ENCODE data around the gene CAVIN2.

CAVIN2 gene, protein sequence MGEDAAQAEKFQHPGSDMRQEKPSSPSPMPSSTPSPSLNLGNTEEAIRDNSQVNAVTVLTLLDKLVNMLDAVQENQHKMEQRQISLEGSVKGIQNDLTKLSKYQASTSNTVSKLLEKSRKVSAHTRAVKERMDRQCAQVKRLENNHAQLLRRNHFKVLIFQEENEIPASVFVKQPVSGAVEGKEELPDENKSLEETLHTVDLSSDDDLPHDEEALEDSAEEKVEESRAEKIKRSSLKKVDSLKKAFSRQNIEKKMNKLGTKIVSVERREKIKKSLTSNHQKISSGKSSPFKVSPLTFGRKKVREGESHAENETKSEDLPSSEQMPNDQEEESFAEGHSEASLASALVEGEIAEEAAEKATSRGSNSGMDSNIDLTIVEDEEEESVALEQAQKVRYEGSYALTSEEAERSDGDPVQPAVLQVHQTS

DNA sequence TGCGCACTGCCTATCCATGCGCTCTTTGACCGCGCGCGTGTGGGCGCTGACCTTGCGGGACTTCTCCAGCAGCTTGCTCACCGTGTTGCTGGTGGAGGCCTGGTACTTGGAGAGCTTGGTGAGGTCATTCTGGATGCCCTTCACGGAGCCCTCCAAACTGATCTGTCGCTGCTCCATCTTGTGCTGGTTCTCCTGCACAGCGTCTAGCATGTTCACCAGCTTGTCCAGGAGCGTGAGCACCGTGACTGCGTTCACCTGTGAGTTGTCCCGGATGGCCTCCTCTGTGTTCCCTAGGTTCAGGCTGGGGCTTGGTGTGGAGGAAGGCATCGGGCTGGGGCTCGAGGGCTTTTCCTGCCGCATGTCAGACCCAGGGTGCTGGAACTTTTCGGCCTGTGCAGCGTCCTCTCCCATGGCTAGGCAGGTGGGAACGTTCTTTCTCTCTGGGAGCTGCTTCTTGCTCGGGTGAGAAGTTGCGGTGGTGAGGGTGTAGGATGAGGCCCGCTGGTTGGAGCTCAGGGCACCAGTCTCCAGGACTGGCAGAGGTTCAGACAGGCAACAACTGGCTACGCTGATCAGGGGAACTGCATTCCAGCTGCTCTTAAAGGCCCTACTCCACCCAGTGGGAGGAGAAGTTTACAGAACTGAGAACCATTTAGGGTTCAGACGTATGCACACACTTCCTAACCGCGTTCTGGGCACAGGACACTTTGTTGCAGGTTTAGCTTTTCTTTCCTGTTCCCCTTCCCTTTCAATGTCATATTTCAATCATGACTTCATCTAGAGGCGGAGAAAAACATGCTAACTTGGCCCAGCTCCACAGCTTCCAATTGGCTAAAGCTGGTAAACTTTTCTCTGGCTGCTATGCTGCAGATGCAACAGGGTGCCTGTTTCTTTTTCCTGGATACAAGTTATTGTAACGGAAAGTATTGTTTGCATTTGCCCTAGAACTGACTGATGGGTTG, at the start of gene CAVIN2:
CAVIN2 (minus strand) TSS at position 574 of the 962 bp plus-strand sequence; CDS start at position 411, 163 bp downstream.
- no peak for DNase-seq (ENCODE audit: low read depth in 1 of 2, low spot score in 1 of 2)

DNA sequence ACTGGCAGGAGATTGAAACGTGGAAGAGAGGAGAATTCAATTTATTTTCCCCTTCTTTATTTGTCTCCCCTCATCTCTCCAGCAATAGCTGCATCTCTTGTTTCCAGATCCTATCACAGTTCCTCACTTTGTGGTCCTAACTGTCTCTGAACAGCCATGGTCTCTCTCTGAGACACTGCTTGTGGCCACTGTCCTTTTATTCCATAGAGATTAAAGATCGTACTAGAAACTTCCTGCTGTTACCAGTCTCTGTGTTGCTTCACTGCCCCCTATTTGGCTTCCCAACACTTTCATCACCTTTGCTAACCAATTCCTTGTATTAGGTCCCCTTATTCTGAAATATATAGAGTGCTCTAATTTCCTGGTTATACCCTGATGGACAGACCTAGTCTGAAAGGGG, 48.9 kb upstream of the CAVIN2 start:
- no peak for DNase-seq (ENCODE audit: low read depth in 1 of 2, low spot score in 1 of 2)

DNA sequence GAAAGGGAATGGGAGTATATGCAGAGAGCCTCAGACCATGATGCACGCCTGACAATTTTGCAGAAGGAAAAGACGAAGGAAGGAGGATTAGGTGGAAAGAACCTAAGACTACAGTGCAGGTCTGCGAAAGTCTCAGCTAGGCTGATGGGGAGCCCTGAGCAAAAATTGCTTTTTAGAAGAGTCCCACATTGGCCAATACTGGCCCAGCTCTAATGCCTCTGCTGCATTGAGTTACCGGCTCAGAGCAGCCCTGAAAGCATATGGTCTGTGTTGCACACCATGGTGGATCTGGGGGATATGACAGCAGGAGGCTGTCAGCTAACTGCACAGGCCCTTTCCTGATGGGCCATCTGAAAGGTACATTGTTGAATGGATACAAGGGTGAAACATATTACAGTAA, 48.3 kb upstream of the CAVIN2 start:
- no peak for DNase-seq (ENCODE audit: low read depth in 1 of 2, low spot score in 1 of 2)

- DNase-seq (ENCODE audit: low read depth in 1 of 2, low spot score in 1 of 2) = no peak
These were observed 47.8 kb upstream of the CAVIN2 start for GRCh38 chr2:191894681-191895147.

- DNase-seq (ENCODE audit: low read depth in 1 of 2, low spot score in 1 of 2) = no peak
These were observed 45.5 kb upstream of the CAVIN2 start for GRCh38 chr2:191892391-191892790.

- no peak for DNase-seq (ENCODE audit: low read depth in 1 of 2, low spot score in 1 of 2)
These were observed 44.8 kb upstream of the CAVIN2 start for GRCh38 chr2:191891656-191892055.

- DNase-seq (ENCODE audit: low read depth in 1 of 2, low spot score in 1 of 2) = no peak
These were observed 43.0 kb upstream of the CAVIN2 start for GRCh38 chr2:191889931-191890330.

DNA sequence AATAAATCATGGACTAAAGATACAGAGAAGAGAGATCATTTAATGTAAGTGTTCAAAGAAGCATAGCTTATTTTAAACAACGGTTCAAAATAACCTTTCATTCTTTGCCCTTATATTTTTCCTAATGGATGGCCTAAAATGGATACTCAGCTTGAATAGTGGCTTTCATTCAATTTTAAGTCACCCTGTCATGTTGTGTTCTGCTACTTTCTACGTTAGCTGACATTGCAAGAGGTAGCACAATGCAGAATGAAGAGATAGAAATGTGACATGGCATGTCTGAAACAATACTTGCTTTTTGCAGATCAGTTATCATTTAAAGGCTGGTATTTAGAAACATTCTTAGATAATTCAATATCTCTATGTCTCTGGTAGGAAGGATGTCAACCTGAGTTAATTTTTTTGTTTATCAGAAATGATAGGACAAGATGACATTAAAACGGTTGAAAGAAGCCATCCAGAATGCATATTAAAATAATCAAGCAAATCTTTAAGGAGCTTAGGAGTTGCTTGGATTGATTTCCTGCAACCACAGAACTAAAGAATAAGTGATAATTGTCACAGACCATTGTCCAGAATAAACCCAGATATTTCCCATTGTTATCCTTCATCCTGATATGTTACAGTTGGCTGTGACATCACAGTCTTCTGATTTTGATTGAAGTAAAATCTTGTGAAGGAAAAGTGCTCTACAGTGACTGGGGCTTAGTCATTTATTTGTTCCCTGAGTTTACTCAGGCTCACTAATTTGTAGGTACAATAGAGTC, 41.7 kb upstream of the CAVIN2 start:
- DNase-seq (ENCODE audit: low read depth in 1 of 2, low spot score in 1 of 2) = no peak

- no peak for DNase-seq (ENCODE audit: low read depth in 1 of 2, low spot score in 1 of 2)
These were observed 38.8 kb upstream of the CAVIN2 start for GRCh38 chr2:191885650-191886049.

DNA sequence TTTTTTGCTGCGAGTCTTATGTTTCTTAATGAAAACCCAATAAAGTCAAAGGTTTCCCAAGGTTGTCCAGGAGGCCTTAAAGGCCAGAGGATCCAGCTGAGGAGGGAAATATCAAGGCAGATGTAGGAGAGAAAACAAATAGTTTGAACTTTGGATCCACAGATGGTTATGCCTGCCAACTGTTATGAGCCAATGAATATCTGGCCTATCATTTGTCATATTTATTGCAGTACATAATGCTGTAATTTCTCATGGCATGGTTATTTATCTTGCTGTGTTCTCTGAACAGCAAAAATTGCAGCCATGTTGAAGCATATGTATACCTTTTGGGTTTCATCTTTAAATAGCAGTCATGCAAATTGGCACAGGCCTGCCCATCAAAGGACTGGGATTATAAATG, 38.2 kb upstream of the CAVIN2 start:
- no peak for DNase-seq (ENCODE audit: low read depth in 1 of 2, low spot score in 1 of 2)

DNA sequence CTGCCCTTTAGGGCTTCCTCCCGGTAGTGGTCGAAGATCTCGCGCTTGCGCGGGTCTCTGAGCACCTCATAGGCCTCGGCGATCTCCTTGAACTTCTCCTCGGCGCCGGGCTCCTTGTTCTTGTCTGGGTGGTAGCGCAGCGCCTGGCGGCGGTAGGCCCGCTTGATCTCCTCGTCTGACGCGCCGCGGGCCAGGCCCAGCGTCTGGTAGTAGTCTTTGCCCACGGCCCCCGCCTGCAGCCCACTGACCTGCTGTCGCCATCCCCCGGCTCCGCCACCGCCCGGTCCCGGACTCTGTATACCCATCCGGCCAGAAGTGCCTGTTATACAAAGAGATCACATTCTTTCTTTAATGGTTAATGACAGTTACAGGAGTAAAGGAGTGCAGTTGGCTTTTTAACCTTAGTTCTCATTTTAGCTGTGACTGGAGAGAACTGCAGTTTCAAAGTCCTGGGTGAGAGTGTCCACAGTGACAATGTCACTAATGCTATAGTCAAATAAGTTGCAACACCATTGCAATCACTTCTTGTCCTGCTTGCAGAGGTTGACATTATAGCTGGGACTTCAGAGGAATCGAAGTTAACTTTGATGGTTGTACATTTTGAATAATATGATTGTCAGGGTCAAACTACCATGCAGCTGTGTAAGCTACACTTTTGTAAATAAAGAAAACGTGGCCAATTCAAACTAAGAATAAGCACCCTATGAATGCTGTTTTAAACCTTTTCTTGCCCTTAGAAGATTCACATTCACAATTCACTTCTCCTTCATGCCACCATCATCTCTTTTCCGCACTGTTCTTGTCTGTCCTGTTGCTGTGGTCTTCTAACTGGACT, 35.3 kb upstream of the CAVIN2 start:
- DNase-seq (ENCODE audit: low read depth in 1 of 2, low spot score in 1 of 2) = no peak

- no peak for DNase-seq (ENCODE audit: low read depth in 1 of 2, low spot score in 1 of 2)
These were observed 31.8 kb upstream of the CAVIN2 start for GRCh38 chr2:191878548-191879279.

GRCh38 chr2:191877875-191878274, 31.0 kb upstream of the CAVIN2 start:
- no peak for DNase-seq (ENCODE audit: low read depth in 1 of 2, low spot score in 1 of 2)

DNA sequence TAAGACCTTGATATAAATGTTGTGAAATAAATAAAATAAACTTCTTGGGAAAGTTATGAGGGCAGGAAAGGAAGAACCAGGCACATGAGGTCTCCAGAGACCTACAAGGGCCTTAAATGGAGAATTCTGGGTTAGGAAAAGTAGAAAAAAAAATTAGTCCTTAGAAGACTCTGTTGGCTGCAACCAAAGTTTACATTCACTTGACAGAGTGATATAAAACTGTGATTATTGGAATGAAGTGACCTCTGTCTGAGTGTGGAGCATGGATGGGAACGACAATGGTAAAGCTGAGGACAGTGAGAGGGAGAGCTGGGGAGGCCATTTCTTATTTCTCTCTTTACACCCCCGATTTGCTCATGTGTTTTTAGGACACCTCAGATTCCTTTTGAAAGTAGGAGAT, 29.0 kb upstream of the CAVIN2 start:
- DNase-seq (ENCODE audit: low read depth in 1 of 2, low spot score in 1 of 2) = no peak

DNA sequence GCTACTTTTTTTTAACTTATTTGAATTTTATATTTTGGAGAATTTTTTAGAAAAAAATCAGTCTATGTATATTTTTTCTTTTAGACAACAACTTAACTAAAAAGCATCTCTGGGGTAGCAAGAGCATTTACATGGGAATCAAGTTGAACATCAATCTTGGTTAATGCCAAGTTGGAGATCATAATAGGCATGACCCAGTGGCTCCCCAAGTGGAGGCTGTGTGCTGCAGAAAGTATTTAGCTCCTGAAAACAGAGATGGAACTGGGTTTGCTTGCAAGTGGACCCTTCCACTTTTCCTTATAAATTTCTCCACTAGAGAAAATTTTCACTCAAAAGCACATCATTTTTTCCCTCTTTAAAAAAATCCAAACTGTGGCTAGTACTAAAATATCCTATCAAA, 23.9 kb upstream of the CAVIN2 start:
- DNase-seq (ENCODE audit: low read depth in 1 of 2, low spot score in 1 of 2) = no peak

GRCh38 chr2:191869781-191870180, 22.9 kb upstream of the CAVIN2 start:
- no peak for DNase-seq (ENCODE audit: low read depth in 1 of 2, low spot score in 1 of 2)

GRCh38 chr2:191869178-191869577, 22.3 kb upstream of the CAVIN2 start:
- DNase-seq (ENCODE audit: low read depth in 1 of 2, low spot score in 1 of 2) = no peak

DNA sequence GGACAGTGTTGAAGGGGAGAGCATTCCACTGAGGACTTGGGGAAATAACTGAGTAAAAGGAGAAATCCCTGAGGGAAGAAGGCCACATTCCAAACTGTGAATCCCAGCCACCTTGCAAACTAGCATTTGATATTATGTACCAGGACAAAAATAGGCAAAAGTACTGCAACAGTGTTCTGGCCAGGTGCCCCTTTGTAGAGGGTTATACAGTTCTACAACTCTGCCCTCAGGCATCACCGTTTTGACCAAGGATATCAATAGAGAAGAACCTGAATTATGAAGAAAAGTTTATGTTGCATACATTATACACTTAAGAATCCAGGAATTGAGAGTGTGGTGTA, 20.6 kb upstream of the CAVIN2 start:
- DNase-seq (ENCODE audit: low read depth in 1 of 2, low spot score in 1 of 2) = no peak

- no peak for DNase-seq (ENCODE audit: low read depth in 1 of 2, low spot score in 1 of 2)
These were observed 20.0 kb upstream of the CAVIN2 start for GRCh38 chr2:191866675-191867506.
